OCI-LY7 (cell line): Measurements from ENCODE around the gene LAIR2.

Experiments used
- EZH2phosphoT487 ChIP-seq: fragments of 200-600 bp; sonication (generic); IDR thresholded peaks from 2 replicates; pipeline ENCODE4 v1.6.1; 2018; ENCODE audit warnings: low read depth, borderline replicate concordance, mild to moderate bottlenecking, mixed run types, antibody characterized with exemption, low read length, moderate library complexity, mixed read lengths
- TF ChIP-seq, protein P1 (sequence below): fragments of 200-600 bp; sonication (generic); conservative IDR thresholded peaks from 2 replicates; pipeline ENCODE4 v1.5.1; 2014; ENCODE audit warnings: mild to moderate bottlenecking, antibody characterized with exemption, low read length, moderate library complexity, mixed read lengths

DNA sequence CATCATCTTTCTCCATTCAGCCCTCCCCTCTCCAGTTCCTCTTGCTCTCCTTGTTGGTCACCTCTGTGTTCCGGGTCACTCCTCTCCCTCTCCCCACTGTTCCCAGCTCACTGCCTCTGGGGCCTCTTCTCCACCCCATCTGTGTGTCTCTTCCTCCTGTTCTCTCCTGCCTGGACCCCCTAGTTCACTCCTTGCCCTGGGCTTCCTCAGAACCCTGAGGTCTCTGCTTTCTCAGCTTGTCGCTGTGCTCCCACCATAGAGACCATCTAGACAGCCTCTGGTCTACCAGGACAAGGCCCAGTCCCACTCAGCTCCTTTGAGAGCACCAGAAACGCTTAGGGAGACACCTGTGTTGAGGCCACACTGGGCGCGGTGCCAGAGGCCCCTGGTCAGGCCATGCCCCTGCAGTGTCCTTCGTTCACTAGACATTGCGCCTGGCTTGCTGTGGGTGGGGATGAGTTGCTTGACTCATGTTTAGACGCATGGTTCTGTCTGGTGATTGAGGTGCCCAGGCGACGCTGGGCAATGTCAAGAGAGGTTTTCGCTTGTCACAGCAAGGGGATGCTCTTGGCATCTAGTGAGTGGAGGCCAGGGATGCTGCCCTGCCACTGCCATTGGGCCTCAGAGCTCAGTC, 43.9 kb upstream of the LAIR2 start:
- TF ChIP-seq, protein P1, sequence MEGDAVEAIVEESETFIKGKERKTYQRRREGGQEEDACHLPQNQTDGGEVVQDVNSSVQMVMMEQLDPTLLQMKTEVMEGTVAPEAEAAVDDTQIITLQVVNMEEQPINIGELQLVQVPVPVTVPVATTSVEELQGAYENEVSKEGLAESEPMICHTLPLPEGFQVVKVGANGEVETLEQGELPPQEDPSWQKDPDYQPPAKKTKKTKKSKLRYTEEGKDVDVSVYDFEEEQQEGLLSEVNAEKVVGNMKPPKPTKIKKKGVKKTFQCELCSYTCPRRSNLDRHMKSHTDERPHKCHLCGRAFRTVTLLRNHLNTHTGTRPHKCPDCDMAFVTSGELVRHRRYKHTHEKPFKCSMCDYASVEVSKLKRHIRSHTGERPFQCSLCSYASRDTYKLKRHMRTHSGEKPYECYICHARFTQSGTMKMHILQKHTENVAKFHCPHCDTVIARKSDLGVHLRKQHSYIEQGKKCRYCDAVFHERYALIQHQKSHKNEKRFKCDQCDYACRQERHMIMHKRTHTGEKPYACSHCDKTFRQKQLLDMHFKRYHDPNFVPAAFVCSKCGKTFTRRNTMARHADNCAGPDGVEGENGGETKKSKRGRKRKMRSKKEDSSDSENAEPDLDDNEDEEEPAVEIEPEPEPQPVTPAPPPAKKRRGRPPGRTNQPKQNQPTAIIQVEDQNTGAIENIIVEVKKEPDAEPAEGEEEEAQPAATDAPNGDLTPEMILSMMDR: no peak
- TF ChIP-seq EZH2phosphoT487: no peak
